NCI-H2081 (cell line): ENCODE results near the gene PTPRN2.
"Not testable (repeated sequence)": the region's sequence is repeated elsewhere in the genome, so short reads cannot be mapped to it uniquely, and the experiment has no call there.

Experiments
- DNase-seq, 2 experiments: peaks; one replicate each; lab custom pipeline; 2025; lab: John Stamatoyannopoulos, UW

Gene PTPRN2

DNA sequence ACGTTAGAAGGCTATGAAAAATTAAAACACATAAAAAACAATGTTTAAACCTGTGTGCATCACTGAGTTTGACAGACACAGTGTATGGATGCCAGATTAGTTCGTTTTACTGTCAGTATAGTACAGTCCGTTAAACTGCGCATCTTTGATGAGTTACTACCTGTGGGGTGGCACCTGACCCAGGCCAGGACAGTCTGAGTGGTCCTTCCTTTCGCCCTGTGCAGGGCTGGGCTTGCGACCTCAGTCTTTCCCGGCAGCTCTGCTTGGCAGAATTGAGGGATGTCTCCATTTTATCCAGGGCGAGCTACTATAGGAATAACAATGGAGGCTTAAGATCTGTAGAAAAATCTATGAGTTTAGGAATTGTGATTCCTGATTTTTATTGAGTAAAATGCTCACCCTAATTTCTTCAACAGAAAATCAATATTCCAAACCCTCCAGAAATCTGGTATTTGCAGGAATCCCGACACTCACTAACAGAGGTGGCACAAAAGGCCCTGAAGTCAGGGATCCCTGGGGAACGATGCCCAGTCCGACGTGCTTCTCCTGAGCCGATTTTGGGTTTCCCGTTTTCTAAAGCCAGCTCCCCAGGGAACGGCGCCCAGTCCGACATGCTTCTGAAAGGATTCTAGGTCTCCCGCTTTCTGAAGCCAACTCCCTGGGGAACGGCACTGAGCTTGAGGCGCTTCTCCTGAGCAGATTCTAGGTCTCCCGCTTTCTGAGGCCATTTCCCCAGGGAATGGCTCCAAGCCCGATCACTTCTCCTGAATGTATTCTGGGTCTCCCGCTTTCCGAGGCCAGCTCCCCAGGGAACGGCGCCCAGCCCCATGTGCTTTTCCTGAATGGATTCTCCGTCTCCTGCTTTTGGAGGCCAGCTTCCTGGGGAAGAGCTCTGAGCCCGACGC, 873.2 kb downstream of the PTPRN2 start:
- DNase-seq = no peak

GRCh38 chr7:157713591-157713990, 874.0 kb downstream of the PTPRN2 start:
- no peak for DNase-seq

DNA sequence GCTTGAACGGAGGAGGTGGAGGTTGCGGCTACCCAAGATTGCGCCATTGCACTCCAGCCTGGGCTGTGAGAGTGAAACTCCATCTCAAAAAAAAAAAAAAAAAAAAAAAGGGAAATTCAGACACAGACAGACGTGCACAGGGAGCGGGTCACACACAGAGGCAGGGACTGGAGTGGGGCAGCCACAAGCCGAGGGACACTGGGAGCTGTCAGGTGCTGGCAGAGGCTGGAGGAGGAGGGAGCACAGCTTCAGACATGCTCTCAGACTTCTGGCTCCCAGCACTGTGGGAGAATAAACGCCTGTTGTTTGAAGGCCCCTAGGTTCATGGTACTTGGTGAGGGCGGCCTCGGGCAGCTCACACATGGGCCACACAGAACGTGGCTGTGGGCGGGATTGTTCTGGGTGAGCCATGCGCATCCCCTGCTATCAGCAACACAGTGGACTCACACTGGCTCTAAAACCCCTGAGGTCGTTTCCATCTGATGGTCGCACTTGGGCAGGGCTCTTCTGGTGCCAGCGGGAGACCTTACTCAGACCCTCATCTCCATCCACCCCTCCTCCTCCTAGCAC, 874.9 kb downstream of the PTPRN2 start:
- DNase-seq = no peak

DNA sequence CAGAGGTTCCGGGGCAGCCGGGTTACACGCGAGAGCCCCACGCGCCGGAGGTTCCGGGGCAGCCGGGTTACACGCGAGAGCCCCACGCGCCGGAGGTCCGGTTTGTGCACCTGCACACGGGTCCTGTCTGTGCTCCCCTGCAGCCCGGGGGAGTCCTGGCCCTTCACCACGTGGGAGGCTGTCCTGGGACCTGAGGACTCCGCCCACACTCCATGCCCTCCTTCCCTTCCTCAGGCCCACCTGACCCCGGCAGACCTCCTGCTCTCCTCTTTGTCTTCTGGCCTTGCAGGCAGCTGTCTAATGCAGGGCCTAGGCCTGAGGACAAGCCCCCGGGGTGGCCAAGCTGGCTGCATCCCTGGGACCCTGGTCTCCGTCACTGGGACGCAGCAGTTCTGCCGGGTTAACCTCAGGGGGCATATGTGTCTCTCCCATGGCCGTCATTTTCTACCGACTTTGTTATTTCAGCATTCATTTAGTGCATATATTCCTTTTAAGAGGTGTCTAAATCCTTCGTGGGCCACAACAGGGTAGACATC, 876.2 kb downstream of the PTPRN2 start:
- no peak for DNase-seq

- no peak for DNase-seq
These were observed 877.2 kb downstream of the PTPRN2 start for GRCh38 chr7:157710396-157710795.

GRCh38 chr7:157709531-157710251, 877.9 kb downstream of the PTPRN2 start:
- DNase-seq = no peak

- no peak for DNase-seq
These were observed 878.7 kb downstream of the PTPRN2 start for GRCh38 chr7:157708919-157709295.

- no peak for DNase-seq
These were observed 879.4 kb downstream of the PTPRN2 start for GRCh38 chr7:157707983-157708918.

- DNase-seq = no peak
These were observed 883.3 kb downstream of the PTPRN2 start for GRCh38 chr7:157704365-157704764.

- DNase-seq = no peak
These were observed 884.0 kb downstream of the PTPRN2 start for GRCh38 chr7:157703534-157704195.

DNA sequence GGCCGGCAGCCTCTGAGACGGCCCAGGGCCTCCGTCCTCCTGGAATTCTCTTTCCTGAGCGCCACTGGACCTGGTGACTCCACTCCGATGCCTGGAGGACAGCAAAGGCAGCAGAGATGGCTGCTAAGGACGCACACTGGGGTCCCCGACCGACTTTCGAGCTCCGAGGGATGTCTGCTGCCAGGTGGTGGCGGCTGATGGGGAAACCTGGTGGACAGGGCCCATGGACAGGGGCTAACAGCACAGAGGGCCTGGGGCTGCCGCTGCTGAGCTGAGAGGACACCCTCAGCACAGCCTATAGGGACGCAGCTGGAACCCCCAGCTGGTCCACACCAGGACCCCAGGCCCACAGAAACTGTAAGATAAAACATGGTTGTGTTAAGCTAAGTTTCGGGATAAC, 884.5 kb downstream of the PTPRN2 start:
- no peak for DNase-seq

GRCh38 chr7:157702311-157703023, 885.2 kb downstream of the PTPRN2 start:
- DNase-seq = no peak

DNA sequence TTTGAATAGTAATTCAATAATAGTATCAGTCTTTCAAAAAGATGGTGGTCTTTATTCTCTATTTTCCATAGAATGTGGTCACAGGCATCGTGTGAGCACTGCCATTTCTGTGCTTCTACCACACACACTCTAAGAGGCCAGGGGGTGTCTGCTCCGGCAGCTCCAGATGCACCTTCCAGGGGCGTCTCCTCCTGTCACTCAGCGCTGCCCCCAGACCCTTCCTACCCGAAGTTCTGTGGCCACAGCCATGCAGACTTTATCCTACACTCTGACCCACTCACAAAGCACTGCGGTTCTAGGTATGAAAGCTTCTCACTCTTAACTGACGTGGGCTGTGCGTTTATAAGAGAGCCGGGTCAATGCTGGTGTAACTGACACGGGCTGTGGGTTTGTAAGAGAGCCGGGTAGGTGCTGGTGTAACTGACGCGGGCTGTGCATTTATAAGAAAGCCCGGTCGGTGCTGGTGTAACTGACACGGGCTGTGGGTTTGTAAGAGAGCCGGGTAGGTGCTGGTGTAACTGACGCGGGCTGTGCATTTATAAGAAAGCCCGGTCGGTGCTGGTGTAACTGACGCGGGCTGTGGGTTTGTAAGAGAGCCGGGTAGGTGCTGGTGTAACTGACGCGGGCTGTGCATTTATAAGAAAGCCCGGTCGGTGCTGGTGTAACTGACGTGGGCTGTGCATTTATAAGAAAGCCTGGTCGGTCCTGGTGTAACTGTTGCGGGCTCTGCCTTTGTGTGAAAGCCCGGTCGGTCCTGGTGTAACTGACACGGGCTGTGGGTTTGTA, 886.0 kb downstream of the PTPRN2 start:
- not testable (repeated sequence) for DNase-seq

DNA sequence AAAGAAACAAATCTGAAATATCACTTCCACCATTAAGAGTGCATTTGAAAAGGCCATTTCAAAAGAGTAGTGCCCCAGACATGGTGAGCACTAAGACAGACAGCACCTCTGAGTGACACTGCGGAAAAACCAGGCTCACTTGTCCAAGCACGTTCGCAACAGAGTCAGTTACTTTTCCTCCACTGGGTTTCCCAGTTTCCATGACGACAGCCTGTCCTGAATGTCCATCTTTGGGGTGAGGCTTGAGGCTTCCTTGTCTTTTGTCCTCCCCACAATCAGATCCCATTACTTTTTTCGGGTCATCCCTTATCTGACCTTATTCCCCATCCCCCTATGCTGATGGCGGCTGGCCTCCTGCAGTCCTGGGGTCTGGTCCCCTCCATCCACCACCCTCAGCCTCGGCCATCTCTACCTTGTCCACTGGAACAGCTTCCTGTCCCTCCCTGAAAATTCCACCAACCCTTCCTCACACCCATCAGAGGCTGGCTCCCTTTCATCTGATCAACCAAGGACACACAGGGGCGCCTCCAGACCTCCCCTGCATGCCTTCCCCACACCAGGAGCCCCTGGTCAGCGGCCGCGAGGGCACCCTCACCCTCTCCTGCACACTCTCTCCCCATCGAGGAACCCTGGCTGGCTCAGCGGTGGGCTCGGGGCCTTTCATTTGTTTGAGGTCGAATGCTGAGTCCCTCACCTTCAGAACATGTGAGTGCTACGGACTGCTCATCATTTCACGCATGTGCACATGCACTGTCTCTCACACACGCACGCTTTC, 887.2 kb downstream of the PTPRN2 start:
- no peak for DNase-seq

DNA sequence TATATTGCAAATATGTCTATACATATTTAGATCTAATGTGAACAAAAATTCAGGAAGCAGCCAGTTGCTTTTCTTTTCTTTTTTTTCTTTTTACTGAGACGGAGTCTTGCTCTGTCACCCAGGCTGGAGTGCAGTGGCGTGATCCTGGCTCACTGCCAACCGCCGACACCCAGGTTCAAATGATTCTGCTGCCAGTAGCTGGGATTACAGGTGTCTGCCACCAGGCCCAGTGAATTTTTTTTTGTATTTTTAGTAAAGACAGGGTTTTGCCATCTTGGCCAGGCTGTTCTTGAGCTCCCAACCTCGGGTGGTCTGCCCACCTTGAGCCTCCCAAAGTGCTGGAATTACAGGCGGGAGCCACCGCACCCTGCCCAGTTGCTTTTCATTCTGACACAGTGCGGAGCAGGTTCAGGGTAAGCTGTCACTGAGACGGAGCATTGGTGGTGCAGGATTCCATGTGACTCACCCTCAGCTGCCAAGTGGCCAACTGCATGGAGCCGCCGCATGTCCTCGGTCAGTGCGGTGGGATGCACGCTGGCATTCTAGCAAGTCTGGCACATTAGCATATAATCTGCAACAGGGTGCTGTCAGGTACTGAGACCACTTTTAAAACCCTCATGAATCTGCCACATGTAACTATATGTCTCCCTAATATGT, 888.1 kb downstream of the PTPRN2 start:
- DNase-seq = peak in 1 of 2 experiments; percentile 27

GRCh38 chr7:157697287-157697686, 890.3 kb downstream of the PTPRN2 start:
- DNase-seq = not testable (repeated sequence)

- not testable (repeated sequence) for DNase-seq
These were observed 892.0 kb downstream of the PTPRN2 start for GRCh38 chr7:157695609-157696008.

DNA sequence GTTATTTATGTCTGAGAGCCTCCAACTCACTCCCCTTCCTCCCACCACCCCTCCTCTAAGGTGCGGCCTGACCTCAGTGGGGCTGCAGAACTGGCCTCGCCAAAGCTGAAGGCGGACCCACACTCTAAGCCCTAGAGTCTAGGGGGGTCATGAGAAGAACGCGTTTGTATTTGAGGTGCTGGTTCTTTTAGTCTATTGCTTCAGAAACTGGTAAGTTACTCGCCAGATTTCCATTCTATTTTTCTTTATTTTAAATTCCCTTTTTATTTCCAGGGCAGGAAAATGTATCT, 893.3 kb downstream of the PTPRN2 start:
- no peak for DNase-seq
